Liver (tissue), 3 donors: Measurements from ENCODE around the gene SCN9A.

Experiments
- ATF3 ChIP-seq: IDR thresholded peaks from 2 replicates; pipeline ENCODE4 v1.6.1; 2016; ENCODE audit warnings: antibody characterized with exemption
- CTCF ChIP-seq: fragments of 150-350 bp; IDR thresholded peaks from 2 replicates; pipeline ENCODE4 v1.5.1; 2017; ENCODE audit warnings: improper control_type of control experiment, low read depth, low read length; ENCODE audit not compliant: missing input control
- GABPA ChIP-seq, 2 donors: IDR thresholded peaks in 1 of 2; conservative IDR thresholded peaks in 1 of 2; 2 replicates each; pipeline ENCODE4 v1.6.1; 2016; ENCODE audit warnings: antibody characterized with exemption in 2 of 2, mild to moderate bottlenecking in 1 of 2, moderate library complexity in 1 of 2
- REST ChIP-seq: IDR thresholded peaks from 2 replicates; pipeline ENCODE4 v1.6.1; 2016; ENCODE audit warnings: antibody characterized with exemption, mild to moderate bottlenecking
- SP1 ChIP-seq: IDR thresholded peaks from 2 replicates; pipeline ENCODE4 v1.6.1; 2018; ENCODE audit warnings: antibody characterized with exemption, mild to moderate bottlenecking
- TF ChIP-seq, protein P1 (sequence below): IDR thresholded peaks from 2 replicates; pipeline ENCODE4 v1.6.1; 2016; ENCODE audit warnings: antibody characterized with exemption
- donor health status: healthy.
- donor health status: healthy.

- no peak for TF ChIP-seq CTCF
- no peak for TF ChIP-seq GABPA (IDR thresholded peaks at IDR 0.05 in 1 of 2, conservative IDR thresholded peaks at IDR 0.05 in 1 of 2)
- no peak for TF ChIP-seq SP1
- TF ChIP-seq REST, result no peak
- TF ChIP-seq, protein P1, sequence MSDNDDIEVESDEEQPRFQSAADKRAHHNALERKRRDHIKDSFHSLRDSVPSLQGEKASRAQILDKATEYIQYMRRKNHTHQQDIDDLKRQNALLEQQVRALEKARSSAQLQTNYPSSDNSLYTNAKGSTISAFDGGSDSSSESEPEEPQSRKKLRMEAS, result no peak
- TF ChIP-seq ATF3, result no peak
These were observed 106.4 kb downstream of the SCN9A start for GRCh38 chr2:166269322-166269721.
